Stimulated activated CD8-positive, alpha-beta memory T cell treated with anti-CD3 and anti-CD28 coated beads, Interleukin-7, amount 100 ng/mL, for 24 hours (primary cell): ENCODE results near the gene ARRDC2.
"Not testable (repeated sequence)": the region's sequence is repeated elsewhere in the genome, so short reads cannot be mapped to it uniquely, and the experiment has no call there.

Experiments
- DNase-seq: peaks from one replicate; pipeline ENCODE4 v3.0.0-alpha.2; 2020; ENCODE audit warnings: low read depth

ARRDC2 gene

DNA sequence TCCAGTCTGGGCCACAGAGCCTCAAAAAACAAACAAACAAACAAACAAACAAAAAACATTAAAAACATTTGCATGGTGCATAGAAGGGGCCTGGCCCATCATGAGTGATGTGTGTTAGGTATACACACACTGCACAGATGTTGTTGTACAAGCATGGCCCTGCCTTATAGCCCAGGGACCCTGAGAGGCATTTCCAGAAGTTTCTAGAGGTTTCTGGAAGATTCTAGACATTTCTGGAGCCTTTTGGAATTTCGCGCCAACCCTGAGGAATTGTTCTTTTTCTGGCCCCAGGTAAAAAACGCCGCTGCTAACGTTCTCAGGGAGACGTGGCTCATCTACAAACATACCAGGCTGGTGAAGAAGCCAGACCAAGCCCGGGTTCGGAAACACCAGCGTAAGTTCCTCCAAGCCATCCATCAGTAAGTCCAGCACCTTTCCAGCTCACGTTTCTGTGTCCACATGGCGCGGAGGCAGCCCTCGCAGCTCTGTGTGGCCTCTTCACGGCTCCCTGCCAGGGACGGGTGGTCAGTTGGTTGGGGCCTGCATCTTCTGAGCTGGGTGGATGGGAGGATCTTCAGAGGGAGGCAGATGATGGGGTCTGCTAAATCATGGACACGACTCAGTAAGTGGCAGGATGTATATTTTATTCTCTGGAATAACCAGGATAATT lies 18.4 kb upstream of the ARRDC2 start:
- no peak for DNase-seq

GRCh38 chr19:17993076-17993813 lies 14.7 kb upstream of the ARRDC2 start:
- DNase-seq = no peak

GRCh38 chr19:17996826-17997316 lies 11.1 kb upstream of the ARRDC2 start:
- peak; percentile 74 for DNase-seq

GRCh38 chr19:17997969-17998826 lies 9.8 kb upstream of the ARRDC2 start:
- DNase-seq = no peak

GRCh38 chr19:17998827-17999150 lies 9.2 kb upstream of the ARRDC2 start:
- no peak for DNase-seq

DNA sequence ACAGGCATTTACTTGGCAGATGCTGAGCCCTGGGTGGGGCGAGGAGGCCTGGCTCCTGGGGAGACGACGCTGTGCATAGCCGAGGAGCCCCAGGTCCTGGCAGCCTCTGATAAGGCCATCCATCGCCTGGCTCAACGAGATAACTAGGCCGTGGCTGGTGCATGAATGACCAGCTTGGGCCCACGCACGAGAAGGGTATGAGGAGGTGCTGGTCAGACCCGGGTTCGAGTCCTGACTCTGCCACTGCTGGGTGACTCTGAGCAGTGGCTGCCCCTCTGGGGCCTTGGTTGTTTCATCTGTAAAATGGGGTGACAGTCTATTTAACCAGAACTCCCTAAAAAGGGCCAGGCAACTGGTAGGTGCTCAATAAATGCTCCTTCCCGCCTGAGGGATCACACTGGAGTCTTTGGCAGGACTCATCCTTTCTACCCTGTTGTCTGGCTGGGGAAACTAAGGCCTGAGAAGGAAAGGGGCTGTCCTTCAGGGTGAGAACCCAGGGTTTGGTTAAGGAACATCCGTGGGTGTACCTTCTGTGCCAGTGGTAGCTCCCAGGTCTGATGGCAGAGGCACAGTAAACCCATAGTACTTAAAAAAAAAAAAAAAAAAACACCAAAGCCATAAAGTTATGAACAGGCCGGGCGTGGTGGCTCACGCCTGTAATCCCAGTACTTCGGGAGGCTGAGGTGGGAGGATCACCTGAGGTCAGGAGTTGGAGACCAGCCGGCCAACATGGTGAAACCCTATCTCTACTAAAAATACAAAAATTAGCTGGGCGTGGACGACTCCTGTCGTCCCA lies 8.1 kb upstream of the ARRDC2 start:
- DNase-seq = no peak

GRCh38 chr19:18000480-18000914 lies 7.5 kb upstream of the ARRDC2 start:
- DNase-seq = no peak

DNA sequence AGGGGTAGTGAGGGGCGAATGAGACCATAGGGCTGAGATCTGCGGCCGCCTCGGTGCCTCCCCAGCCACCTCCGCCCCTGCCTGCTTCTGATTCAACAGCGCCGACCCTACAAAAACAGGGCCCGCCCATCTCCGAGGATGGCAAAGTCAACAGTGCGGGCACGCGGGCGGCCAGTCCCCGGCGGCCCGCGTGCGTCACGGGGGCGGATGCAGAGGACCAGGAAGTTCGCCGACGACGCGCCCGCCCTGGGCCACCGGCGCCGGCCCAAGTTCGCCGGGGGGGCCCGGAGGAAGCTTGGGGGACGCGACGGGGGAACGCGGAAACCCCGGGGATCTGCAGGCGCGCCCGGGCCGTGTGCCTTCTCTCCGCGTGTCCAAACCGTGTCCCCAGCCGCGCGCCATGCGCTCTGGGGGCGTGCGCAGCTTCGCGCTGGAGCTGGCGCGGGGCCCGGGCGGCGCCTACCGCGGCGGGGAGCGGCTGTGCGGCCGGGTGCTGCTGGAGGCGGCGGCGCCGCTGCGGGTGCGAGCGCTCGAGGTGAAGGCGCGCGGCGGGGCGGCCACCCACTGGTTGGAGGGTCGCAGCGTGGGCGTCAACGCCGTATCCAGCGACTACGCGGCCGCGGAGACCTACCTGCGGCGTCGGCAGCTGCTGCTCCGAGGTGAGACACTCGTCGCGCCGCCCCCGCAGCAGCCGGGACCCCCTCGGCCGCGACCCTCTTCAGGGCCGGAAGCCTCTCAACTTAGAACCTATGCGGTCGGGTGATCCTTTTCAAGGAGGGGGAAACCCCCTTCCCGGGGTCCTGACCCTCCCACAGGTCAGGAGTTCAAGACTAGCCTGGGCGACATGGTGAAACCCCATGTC lies 6.8 kb upstream of the ARRDC2 start:
- DNase-seq = peak; percentile 73

DNA sequence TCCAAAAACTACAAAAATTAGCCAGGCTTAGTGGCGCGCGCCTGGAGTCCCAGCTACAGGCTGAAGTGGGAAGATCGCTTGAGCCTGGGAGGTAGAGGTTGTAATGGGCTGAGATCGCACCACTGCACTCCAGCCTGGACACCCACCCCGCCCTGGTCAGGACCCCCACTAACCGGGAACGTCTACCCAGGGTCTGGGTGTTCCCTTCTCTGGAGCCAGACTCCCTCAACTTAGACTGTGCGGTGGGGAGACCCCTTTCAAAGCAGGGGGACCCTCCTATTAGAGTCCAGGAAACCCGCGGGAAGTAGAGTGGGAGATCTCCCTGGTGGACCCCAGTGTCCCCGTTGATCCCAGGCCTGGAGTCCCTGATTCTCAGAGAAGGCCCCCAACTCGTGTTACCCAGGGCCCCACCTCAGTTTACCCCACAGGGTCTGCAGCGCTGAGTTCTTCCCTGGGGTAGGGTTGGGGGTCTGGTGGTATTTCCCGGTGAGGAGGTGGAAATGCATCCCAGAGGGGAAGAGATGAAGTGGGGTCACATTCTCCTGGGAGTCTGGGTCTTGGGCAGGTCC lies 6.1 kb upstream of the ARRDC2 start:
- no peak for DNase-seq

- DNase-seq = no peak
These were observed 5.6 kb upstream of the ARRDC2 start for GRCh38 chr19:18002347-18002850.

GRCh38 chr19:18005750-18006149 lies 2.2 kb upstream of the ARRDC2 start:
- DNase-seq = not testable (repeated sequence)

DNA sequence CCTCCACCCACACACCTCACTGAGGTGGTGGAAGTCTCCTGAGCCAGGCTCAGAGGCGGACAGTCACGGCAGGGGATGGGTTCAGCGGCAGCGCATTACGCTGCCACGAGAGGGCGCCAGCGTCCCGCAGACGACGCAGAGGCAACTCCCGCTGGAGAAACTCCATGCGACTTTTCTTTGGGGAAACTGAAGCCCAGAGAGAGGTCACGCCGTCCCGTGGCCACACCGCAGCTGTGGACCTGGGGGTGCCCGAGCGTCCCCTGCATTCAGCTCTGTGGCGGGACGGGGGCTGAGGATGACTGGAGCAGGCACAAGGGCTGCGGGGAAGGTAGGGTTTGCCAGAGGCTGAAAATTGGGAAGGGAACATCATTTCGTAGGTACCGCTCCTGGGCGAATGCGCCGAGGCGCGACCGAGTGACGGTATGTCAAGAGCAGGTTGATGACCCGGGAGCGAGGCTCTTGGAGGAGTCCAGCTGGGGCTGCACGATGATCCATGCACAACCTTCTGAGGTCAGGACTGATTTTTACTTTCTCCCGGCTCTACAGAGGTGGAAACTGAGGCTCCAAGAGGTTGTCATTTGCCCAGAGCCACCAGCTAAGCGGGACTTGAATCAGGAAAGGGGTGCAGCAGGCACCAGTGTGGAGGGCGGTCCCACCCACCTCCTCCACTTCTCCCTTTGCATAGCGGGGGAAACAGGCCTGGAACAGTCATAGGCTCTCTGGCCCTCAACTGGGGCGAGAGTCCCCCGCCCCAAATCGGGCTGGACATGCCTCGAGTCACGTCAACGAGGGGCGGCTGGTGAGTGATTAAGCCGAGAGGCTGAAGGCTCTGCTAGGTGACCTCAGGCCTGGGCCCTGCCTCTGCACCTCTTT lies 690 bp upstream of the ARRDC2 start:
- peak; percentile 47 for DNase-seq

GRCh38 chr19:18008814-18009213 lies 844 bp downstream of the ARRDC2 start:
- no peak for DNase-seq

DNA sequence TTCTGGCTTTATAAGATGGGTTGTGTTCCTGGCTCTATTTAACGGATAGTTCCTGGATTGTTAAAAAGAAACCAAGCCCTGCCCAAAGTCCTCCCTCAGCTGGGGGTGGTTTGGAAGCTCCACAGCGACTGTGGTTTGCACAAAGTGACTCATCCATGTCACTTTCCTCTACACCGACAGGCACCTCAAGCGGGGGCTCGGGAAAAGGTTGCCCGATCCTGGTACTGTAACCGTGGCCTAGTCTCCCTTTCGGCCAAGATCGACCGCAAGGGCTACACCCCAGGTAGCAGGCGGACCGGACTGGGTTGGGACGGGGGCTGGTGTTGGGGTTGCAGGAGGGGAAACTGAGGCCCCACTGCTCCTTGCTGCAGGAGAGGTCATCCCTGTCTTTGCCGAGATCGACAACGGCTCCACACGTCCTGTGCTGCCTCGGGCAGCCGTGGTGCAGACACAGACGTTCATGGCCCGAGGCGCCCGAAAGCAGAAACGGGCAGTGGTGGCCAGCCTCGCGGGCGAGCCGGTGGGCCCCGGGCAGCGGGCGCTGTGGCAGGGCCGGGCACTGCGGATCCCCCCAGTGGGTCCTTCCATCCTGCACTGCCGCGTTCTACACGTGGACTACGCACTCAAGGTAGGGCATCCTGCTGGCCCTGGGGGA lies 1.6 kb downstream of the ARRDC2 start:
- no peak for DNase-seq

DNA sequence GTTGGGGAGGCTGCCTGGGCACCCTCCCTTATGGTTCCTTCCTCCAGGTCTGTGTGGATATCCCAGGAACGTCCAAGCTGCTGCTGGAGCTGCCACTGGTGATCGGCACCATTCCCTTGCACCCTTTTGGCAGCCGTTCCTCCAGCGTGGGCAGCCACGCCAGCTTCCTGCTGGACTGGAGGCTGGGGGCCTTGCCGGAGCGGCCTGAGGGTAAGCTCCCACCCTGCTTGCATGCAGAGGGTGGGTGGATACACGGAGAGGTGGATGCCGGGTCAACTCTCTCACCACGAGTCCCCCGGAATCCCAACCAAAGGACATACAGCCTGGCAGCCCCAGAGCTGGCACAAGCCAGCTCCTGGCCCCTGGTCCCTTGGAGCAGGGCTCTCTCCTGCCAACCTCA lies 2.2 kb downstream of the ARRDC2 start:
- no peak for DNase-seq

GRCh38 chr19:18013210-18014111 lies 5.5 kb downstream of the ARRDC2 start:
- DNase-seq = no peak

GRCh38 chr19:18014197-18014596 lies 6.2 kb downstream of the ARRDC2 start:
- DNase-seq = no peak
